ENCODE data around the gene DLST.

Gene DLST

GRCh38 chr14:74846168-74846567 is 35.5 kb upstream of the DLST start:
- H3K27me3 ChIP-seq (replicated peaks; ENCODE audit: control insufficient read depth, insufficient read depth, low read length, poor library complexity, severe bottlenecking) = no peaks in the 10 kb centered on the region
- no peaks in the 10 kb centered on the region for H3K9me3 ChIP-seq (ENCODE audit: control insufficient read depth, low read length)
- DNase-seq = no peak
- peaks cover 12% of the 10 kb centered on the region for H3K4me1 ChIP-seq (ENCODE audit: control insufficient read depth, insufficient read depth, low read length, poor library complexity, severe bottlenecking)
- no peaks in the 10 kb centered on the region for H3K36me3 ChIP-seq (ENCODE audit: control insufficient read depth, insufficient read depth, low read length)
- H3K4me3 ChIP-seq (ENCODE audit: insufficient read depth, low read depth, low read length, poor library complexity, severe bottlenecking) = no peak overlapping the region
- H3K27ac ChIP-seq (ENCODE audit: insufficient read depth, low read length, poor library complexity, severe bottlenecking) = no peak overlapping the region

GRCh38 chr14:74846968-74847665 is 34.6 kb upstream of the DLST start:
- Histone ChIP-seq H3K4me1 (ENCODE audit: control insufficient read depth, insufficient read depth, low read length, poor library complexity, severe bottlenecking) (peaks cover 4% of the 10 kb centered on the region), H3K27ac (ENCODE audit: insufficient read depth, low read length, poor library complexity, severe bottlenecking) (no peak overlapping the region), H3K9me3 (ENCODE audit: control insufficient read depth, low read length) (no peaks in the 10 kb centered on the region), H3K4me3 (ENCODE audit: insufficient read depth, low read depth, low read length, poor library complexity, severe bottlenecking) (no peak overlapping the region), H3K27me3 (replicated peaks; ENCODE audit: control insufficient read depth, insufficient read depth, low read length, poor library complexity, severe bottlenecking) (no peaks in the 10 kb centered on the region), H3K36me3 (ENCODE audit: control insufficient read depth, insufficient read depth, low read length) (no peaks in the 10 kb centered on the region)
- DNase-seq = no peak

- no peaks in the 10 kb centered on the region for H3K36me3 ChIP-seq (ENCODE audit: control insufficient read depth, insufficient read depth, low read length)
- H3K9me3 ChIP-seq (ENCODE audit: control insufficient read depth, low read length) = no peaks in the 10 kb centered on the region
- no peak overlapping the region for H3K4me3 ChIP-seq (ENCODE audit: insufficient read depth, low read depth, low read length, poor library complexity, severe bottlenecking)
- H3K4me1 ChIP-seq (ENCODE audit: control insufficient read depth, insufficient read depth, low read length, poor library complexity, severe bottlenecking) = no peaks in the 10 kb centered on the region
- H3K27ac ChIP-seq (ENCODE audit: insufficient read depth, low read length, poor library complexity, severe bottlenecking) = no peak overlapping the region
- no peaks in the 10 kb centered on the region for H3K27me3 ChIP-seq (replicated peaks; ENCODE audit: control insufficient read depth, insufficient read depth, low read length, poor library complexity, severe bottlenecking)
- DNase-seq = no peak
Measured at GRCh38 chr14:74848768-74849167, 32.9 kb upstream of the DLST start.

- Histone ChIP-seq H3K36me3 (ENCODE audit: control insufficient read depth, insufficient read depth, low read length) (no peaks in the 10 kb centered on the region), H3K27me3 (replicated peaks; ENCODE audit: control insufficient read depth, insufficient read depth, low read length, poor library complexity, severe bottlenecking) (no peaks in the 10 kb centered on the region), H3K4me3 (ENCODE audit: insufficient read depth, low read depth, low read length, poor library complexity, severe bottlenecking) (no peak overlapping the region), H3K27ac (ENCODE audit: insufficient read depth, low read length, poor library complexity, severe bottlenecking) (no peak overlapping the region), H3K4me1 (ENCODE audit: control insufficient read depth, insufficient read depth, low read length, poor library complexity, severe bottlenecking) (no peaks in the 10 kb centered on the region), H3K9me3 (ENCODE audit: control insufficient read depth, low read length) (no peaks in the 10 kb centered on the region)
- no peak for DNase-seq
Measured at GRCh38 chr14:74852922-74853530, 28.7 kb upstream of the DLST start.

- H3K4me3 ChIP-seq (ENCODE audit: insufficient read depth, low read depth, low read length, poor library complexity, severe bottlenecking) = no peak overlapping the region
- no peaks in the 10 kb centered on the region for H3K4me1 ChIP-seq (ENCODE audit: control insufficient read depth, insufficient read depth, low read length, poor library complexity, severe bottlenecking)
- H3K27me3 ChIP-seq (replicated peaks; ENCODE audit: control insufficient read depth, insufficient read depth, low read length, poor library complexity, severe bottlenecking) = no peaks in the 10 kb centered on the region
- H3K27ac ChIP-seq (ENCODE audit: insufficient read depth, low read length, poor library complexity, severe bottlenecking) = no peak overlapping the region
- no peaks in the 10 kb centered on the region for H3K36me3 ChIP-seq (ENCODE audit: control insufficient read depth, insufficient read depth, low read length)
- no peaks in the 10 kb centered on the region for H3K9me3 ChIP-seq (ENCODE audit: control insufficient read depth, low read length)
- no peak for DNase-seq
Measured at GRCh38 chr14:74853581-74853980, 28.1 kb upstream of the DLST start.

DNA sequence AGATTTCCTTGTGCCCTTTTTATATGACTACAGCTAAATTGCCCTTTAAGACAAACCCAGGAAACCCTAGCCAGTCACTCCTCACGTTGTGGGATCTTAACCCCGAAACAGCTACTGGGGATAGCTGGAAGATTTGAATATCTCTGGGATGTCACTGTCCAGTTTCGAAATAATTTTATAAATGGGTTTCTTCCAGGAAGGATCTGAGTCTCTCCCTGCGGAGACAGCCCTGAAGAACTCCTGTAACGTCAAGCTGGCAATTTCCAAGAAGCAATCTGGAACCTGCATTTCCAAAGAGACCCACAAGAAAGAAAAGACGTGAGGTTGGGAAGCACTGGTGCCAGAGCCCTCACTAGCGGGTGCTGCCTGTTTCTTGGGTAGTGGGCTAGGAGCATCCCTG is 26.7 kb upstream of the DLST start:
- Histone ChIP-seq H3K36me3 (ENCODE audit: control insufficient read depth, insufficient read depth, low read length) (no peaks in the 10 kb centered on the region), H3K4me1 (ENCODE audit: control insufficient read depth, insufficient read depth, low read length, poor library complexity, severe bottlenecking) (no peaks in the 10 kb centered on the region), H3K27me3 (replicated peaks; ENCODE audit: control insufficient read depth, insufficient read depth, low read length, poor library complexity, severe bottlenecking) (no peaks in the 10 kb centered on the region), H3K9me3 (ENCODE audit: control insufficient read depth, low read length) (no peaks in the 10 kb centered on the region), H3K27ac (ENCODE audit: insufficient read depth, low read length, poor library complexity, severe bottlenecking) (no peak overlapping the region), H3K4me3 (ENCODE audit: insufficient read depth, low read depth, low read length, poor library complexity, severe bottlenecking) (no peak overlapping the region)
- DNase-seq = no peak

DNA sequence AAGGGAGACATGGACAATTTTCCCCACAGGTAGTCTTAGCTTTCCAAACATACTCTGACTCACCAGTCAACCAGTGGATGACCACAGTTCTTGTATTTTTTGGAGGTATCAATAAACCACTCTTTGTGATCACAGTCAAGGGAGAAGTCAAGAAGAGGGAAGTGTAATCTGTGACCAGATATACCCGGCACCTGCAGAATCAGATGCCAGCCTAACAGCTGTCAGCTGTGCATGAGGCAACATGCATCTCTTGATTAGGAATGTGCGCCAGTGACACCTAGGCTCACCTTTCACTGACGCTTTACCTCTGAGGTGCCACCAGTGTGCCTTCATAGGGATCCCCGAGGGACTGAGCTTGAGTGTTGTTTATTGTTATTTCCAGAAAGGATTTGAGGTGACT is 25.8 kb upstream of the DLST start:
- no peaks in the 10 kb centered on the region for H3K36me3 ChIP-seq (ENCODE audit: control insufficient read depth, insufficient read depth, low read length)
- no peaks in the 10 kb centered on the region for H3K9me3 ChIP-seq (ENCODE audit: control insufficient read depth, low read length)
- no peak overlapping the region for H3K4me3 ChIP-seq (ENCODE audit: insufficient read depth, low read depth, low read length, poor library complexity, severe bottlenecking)
- H3K4me1 ChIP-seq (ENCODE audit: control insufficient read depth, insufficient read depth, low read length, poor library complexity, severe bottlenecking) = peaks cover 4% of the 10 kb centered on the region
- no peak for DNase-seq
- H3K27ac ChIP-seq (ENCODE audit: insufficient read depth, low read length, poor library complexity, severe bottlenecking) = no peak overlapping the region
- H3K27me3 ChIP-seq (replicated peaks; ENCODE audit: control insufficient read depth, insufficient read depth, low read length, poor library complexity, severe bottlenecking) = no peaks in the 10 kb centered on the region

- H3K4me1 ChIP-seq (ENCODE audit: control insufficient read depth, insufficient read depth, low read length, poor library complexity, severe bottlenecking) = peaks cover 4% of the 10 kb centered on the region
- no peak for DNase-seq
Measured at GRCh38 chr14:74856366-74856765, 25.4 kb upstream of the DLST start.

DNA sequence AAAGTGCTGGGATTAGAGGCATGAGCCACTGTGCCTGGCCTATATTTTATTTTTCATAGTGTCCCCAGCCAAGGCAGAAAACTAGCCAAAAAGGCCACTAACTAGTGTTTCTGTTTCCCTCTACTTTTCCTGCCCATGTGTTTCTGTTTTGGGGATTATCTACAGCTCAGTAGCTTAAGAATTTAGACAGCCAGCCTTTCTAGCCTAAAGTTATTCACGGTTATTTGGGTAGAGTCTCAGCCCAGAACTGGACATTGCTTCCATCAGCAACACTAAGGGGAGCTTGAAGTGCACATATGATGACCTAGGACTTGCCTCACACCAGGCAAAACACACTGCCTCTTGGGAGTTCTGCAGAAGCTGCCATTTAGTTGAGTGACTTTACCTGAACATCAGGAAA is 23.7 kb upstream of the DLST start:
- no peak overlapping the region for H3K4me3 ChIP-seq (ENCODE audit: insufficient read depth, low read depth, low read length, poor library complexity, severe bottlenecking)
- no peak overlapping the region for H3K27ac ChIP-seq (ENCODE audit: insufficient read depth, low read length, poor library complexity, severe bottlenecking)
- H3K9me3 ChIP-seq (ENCODE audit: control insufficient read depth, low read length) = no peaks in the 10 kb centered on the region
- DNase-seq = no peak
- H3K36me3 ChIP-seq (ENCODE audit: control insufficient read depth, insufficient read depth, low read length) = no peaks in the 10 kb centered on the region
- H3K27me3 ChIP-seq (replicated peaks; ENCODE audit: control insufficient read depth, insufficient read depth, low read length, poor library complexity, severe bottlenecking) = no peaks in the 10 kb centered on the region
- H3K4me1 ChIP-seq (ENCODE audit: control insufficient read depth, insufficient read depth, low read length, poor library complexity, severe bottlenecking) = peaks cover 4% of the 10 kb centered on the region

More at GRCh38 chr14:74856366-74856765, 25.4 kb upstream of the DLST start:
- no peaks in the 10 kb centered on the region for H3K36me3 ChIP-seq (ENCODE audit: control insufficient read depth, insufficient read depth, low read length)
- H3K27ac ChIP-seq (ENCODE audit: insufficient read depth, low read length, poor library complexity, severe bottlenecking) = no peak overlapping the region
- no peaks in the 10 kb centered on the region for H3K27me3 ChIP-seq (replicated peaks; ENCODE audit: control insufficient read depth, insufficient read depth, low read length, poor library complexity, severe bottlenecking)
- no peak overlapping the region for H3K4me3 ChIP-seq (ENCODE audit: insufficient read depth, low read depth, low read length, poor library complexity, severe bottlenecking)
- no peaks in the 10 kb centered on the region for H3K9me3 ChIP-seq (ENCODE audit: control insufficient read depth, low read length)

- Histone ChIP-seq H3K27ac (ENCODE audit: insufficient read depth, low read length, poor library complexity, severe bottlenecking) (no peak overlapping the region), H3K4me1 (ENCODE audit: control insufficient read depth, insufficient read depth, low read length, poor library complexity, severe bottlenecking) (peaks cover 4% of the 10 kb centered on the region), H3K27me3 (replicated peaks; ENCODE audit: control insufficient read depth, insufficient read depth, low read length, poor library complexity, severe bottlenecking) (no peaks in the 10 kb centered on the region), H3K4me3 (ENCODE audit: insufficient read depth, low read depth, low read length, poor library complexity, severe bottlenecking) (no peak overlapping the region), H3K9me3 (ENCODE audit: control insufficient read depth, low read length) (no peaks in the 10 kb centered on the region), H3K36me3 (ENCODE audit: control insufficient read depth, insufficient read depth, low read length) (no peaks in the 10 kb centered on the region)
- no peak for DNase-seq
Measured at GRCh38 chr14:74859757-74860552, 21.8 kb upstream of the DLST start.
